Esophagus muscularis mucosa (tissue), 4 donors: ENCODE data around the gene JSRP1. TPM values are rescaled to one million over a fixed set of nuclear protein-coding genes. Genes with fewer than 3 reads are reported as not detected.

Experiments used
- DNase-seq: peaks from one replicate; pipeline ENCODE4 v3.0.0-alpha.2; 2017; ENCODE audit errors: extremely low spot score
- H3K27ac ChIP-seq, 4 donors: fragments of 200-600 bp; sonication (generic); replicated peaks in 1 of 4; 1 replicate in 3 of 4; 2 replicates in 1 of 4; pipeline ENCODE4 v1.5.1; 2016 to 2019; ENCODE audit warnings: mild to moderate bottlenecking in 1 of 4
- H3K27me3 ChIP-seq, 4 donors: fragments of 200-600 bp; sonication (generic); one replicate each; pipeline versions ENCODE4 v1.5.1 to v1.6.0; 2016 to 2019
- H3K36me3 ChIP-seq, 4 donors: fragments of 200-600 bp; sonication (generic); one replicate each; pipeline ENCODE4 v1.5.1; 2016 to 2019
- H3K4me1 ChIP-seq, 4 donors: fragments of 200-600 bp; sonication (generic); one replicate each; pipeline ENCODE4 v1.5.1; 2016 to 2019
- H3K4me3 ChIP-seq, 4 donors: fragments of 200-600 bp; sonication (generic); 1 replicate in 2 of 4; 2 replicates in 2 of 4; pipeline ENCODE4 v1.5.1; 2016 to 2019; ENCODE audit warnings: mild to moderate bottlenecking in 4 of 4, moderate library complexity in 1 of 4
- H3K9me3 ChIP-seq, 4 donors: fragments of 200-600 bp; sonication (generic); 1 replicate in 3 of 4; 2 replicates in 1 of 4; pipeline ENCODE4 v1.5.1; 2016 to 2019
- EP300 ChIP-seq: sonication (generic); formaldehyde crosslinking; IDR thresholded peaks from one replicate; pipeline ENCODE4 v1.6.1; 2017; ENCODE audit warnings: antibody characterized with exemption
- POLR2A ChIP-seq: fragments of 450-650 bp; IDR thresholded peaks from one replicate; pipeline ENCODE4 v1.6.1; 2017; ENCODE audit warnings: antibody characterized with exemption, moderate library complexity, mild to moderate bottlenecking, low read depth
- POLR2AphosphoS5 ChIP-seq, 2 donors: sonication (generic); formaldehyde crosslinking; IDR thresholded peaks; one replicate each; pipeline ENCODE4 v1.6.1; 2017; ENCODE audit warnings: antibody characterized with exemption in 2 of 2
- WGBS: methylation state at CpG from one replicate; pipeline ENCODE4 v1.1.5; 2018; 5-methylcytosine and 5-hydroxymethylcytosine counted together
- intact Hi-C: fragments of 100-400 bp; cut with DNase I; formaldehyde crosslinking; loops from one replicate; pipeline ENCODE4 v1.15.1; 2023
- total RNA-seq, 4 donors: library from RNA; depleted of rRNA; stranded (reverse); fragments of >200 nt; gene quantifications; one replicate each; pipeline versions ENCODE4 v1.1.0 to v1.2.1, GENCODE V29; 2016
- TF ChIP-seq, protein P1 (sequence below), 3 experiments: fragments of 200-600 bp in 2 of 3; fragments of 450-650 bp in 1 of 3; sonication (generic) in 2 of 3; IDR thresholded peaks; one replicate each; pipeline ENCODE4 v1.5.1; 2017 to 2019; ENCODE audit warnings: antibody characterized with exemption in 3 of 3, mild to moderate bottlenecking in 2 of 3, moderate library complexity in 1 of 3

Gene JSRP1
- total RNA-seq, 4 donors from 2014 or later, result not detected

GRCh38 chr19:2242816-2243215 is 13.4 kb downstream of the JSRP1 start:
- no peak overlapping the region for H3K4me3 ChIP-seq
- H3K9me3 ChIP-seq, result no peaks in the 10 kb centered on the region
- TF ChIP-seq EP300 (no peak), POLR2A (no peak), POLR2AphosphoS5 (IDR thresholded peaks at IDR 0.05) (no peak)
- TF ChIP-seq, protein P1, sequence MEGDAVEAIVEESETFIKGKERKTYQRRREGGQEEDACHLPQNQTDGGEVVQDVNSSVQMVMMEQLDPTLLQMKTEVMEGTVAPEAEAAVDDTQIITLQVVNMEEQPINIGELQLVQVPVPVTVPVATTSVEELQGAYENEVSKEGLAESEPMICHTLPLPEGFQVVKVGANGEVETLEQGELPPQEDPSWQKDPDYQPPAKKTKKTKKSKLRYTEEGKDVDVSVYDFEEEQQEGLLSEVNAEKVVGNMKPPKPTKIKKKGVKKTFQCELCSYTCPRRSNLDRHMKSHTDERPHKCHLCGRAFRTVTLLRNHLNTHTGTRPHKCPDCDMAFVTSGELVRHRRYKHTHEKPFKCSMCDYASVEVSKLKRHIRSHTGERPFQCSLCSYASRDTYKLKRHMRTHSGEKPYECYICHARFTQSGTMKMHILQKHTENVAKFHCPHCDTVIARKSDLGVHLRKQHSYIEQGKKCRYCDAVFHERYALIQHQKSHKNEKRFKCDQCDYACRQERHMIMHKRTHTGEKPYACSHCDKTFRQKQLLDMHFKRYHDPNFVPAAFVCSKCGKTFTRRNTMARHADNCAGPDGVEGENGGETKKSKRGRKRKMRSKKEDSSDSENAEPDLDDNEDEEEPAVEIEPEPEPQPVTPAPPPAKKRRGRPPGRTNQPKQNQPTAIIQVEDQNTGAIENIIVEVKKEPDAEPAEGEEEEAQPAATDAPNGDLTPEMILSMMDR (IDR thresholded peaks at IDR 0.05), result no peak
- no peak for DNase-seq
- WGBS, result 84% methylated on average over 8 of the region's 8 CpGs
- H3K27ac ChIP-seq, result no peak overlapping the region
- H3K27me3 ChIP-seq, result no peaks in the 10 kb centered on the region
- intact Hi-C loops, result no loop called here
- peaks cover 40 to 51% (median 48%) of the 10 kb centered on the region in 4 donors for H3K36me3 ChIP-seq
- peaks cover 44 to 80% (median 63%) of the 10 kb centered on the region in 4 donors for H3K4me1 ChIP-seq

- peaks cover 51 to 83% (median 68%) of the 10 kb centered on the region in 4 donors for H3K4me1 ChIP-seq
- intact Hi-C loops, result no loop called here
- WGBS, result 86% methylated on average over 9 of the region's 12 CpGs
- no peaks in the 10 kb centered on the region for H3K27me3 ChIP-seq
- no peak overlapping the region for H3K4me3 ChIP-seq
- H3K27ac ChIP-seq, result no peak overlapping the region
- peaks cover 40 to 44% (median 41%) of the 10 kb centered on the region in 4 donors for H3K36me3 ChIP-seq
- no peaks in the 10 kb centered on the region for H3K9me3 ChIP-seq
- DNase-seq, result no peak
- no peak for TF ChIP-seq EP300
- TF ChIP-seq POLR2A, result no peak
- no peak for TF ChIP-seq POLR2AphosphoS5 (IDR thresholded peaks at IDR 0.05)
- TF ChIP-seq, protein P1 (IDR thresholded peaks at IDR 0.05), result no peak
Observed at GRCh38 chr19:2242092-2242537, 14.1 kb downstream of the JSRP1 start.

DNA sequence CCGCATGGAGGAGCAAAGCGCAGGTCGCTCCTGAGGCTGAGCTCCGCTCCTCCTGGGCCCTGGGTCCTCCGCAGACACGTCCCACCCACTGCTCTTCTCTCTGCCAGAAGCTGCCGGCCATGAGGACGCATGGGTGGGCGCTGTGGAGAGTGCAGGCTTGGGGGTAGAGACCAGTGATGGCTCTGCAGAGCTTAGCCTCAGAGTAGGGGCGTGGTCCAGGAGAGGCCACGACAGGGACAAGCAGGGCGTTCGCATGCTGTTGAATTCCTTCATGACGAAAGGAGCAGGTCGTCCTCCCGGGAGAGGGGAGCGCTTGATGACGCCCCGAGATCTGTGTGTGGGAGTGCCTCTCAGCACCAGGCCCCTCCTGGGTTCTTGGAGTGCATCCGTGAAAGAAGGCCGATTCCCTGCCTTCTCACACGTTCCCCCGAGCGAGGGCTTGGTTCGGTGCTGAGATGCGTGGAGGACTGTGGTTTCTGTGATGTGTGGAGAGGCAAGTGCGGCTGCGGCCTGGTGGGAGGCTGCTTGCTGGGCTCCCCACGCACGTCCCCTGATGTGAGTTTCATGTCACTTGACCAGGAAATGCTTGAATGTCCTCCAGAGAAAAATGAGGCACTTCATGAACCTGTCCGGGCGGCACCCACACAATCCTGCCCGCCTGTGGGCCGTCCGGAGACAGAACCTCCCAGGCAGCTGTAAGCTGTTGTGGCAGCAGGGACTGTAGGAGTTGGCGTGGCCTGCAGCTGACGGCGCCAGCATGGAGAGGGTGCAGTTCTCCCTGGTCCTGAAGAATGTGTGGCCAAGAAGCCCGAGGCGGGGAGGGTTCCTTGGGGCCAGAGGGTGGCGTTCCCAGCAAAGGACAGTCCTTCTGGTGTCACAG is 15.1 kb downstream of the JSRP1 start:
- Histone ChIP-seq H3K4me3 (peak overlapping the region in 3 of 4 donors; percentile 49 to 57 (median 54)), H3K36me3 (peaks cover 30 to 34% (median 32%) of the 10 kb centered on the region in 4 donors), H3K4me1 (peaks cover 47 to 77% (median 66%) of the 10 kb centered on the region in 4 donors), H3K27me3 (no peaks in the 10 kb centered on the region), H3K27ac (peak overlapping the region; percentile 21 to 78 (median 72)), H3K9me3 (no peaks in the 10 kb centered on the region)
- no peak for DNase-seq
- intact Hi-C loops, result no loop called here
- no peak for TF ChIP-seq POLR2AphosphoS5 (IDR thresholded peaks at IDR 0.05)
- TF ChIP-seq, protein P1 (IDR thresholded peaks at IDR 0.05), result no peak
- 67% methylated on average over 34 of the region's 41 CpGs for WGBS

GRCh38 chr19:2239771-2240770 is 16.1 kb downstream of the JSRP1 start:
- no peaks in the 10 kb centered on the region for H3K27me3 ChIP-seq
- 17% methylated on average over 34 of the region's 34 CpGs for WGBS
- TF ChIP-seq, protein P1 (IDR thresholded peaks at IDR 0.05), result no peak
- TF ChIP-seq POLR2AphosphoS5 (IDR thresholded peaks at IDR 0.05) (peak in 1 of 2 donors; percentile 5), EP300 (no peak)
- H3K4me1 ChIP-seq, result peaks cover 50 to 82% (median 71%) of the 10 kb centered on the region in 4 donors
- H3K36me3 ChIP-seq, result peaks cover 20 to 24% (median 21%) of the 10 kb centered on the region in 4 donors
- no peaks in the 10 kb centered on the region for H3K9me3 ChIP-seq
- peak overlapping the region; percentile 59 to 78 (median 72) for H3K27ac ChIP-seq
- intact Hi-C loops, result loop anchor here (5.0 kb wide), 2 partner anchors 88 to 152 kb away; partner anchors contain the start of gene AP3D1
- DNase-seq, result peak; percentile 93
- H3K4me3 ChIP-seq, result peak overlapping the region; percentile 49 to 57 (median 52)
